Panc1 (cell line): ENCODE data around the gene SARS2. TPM values are rescaled to one million over a fixed set of nuclear protein-coding genes. Genes with fewer than 3 reads are reported as not detected.
"Not testable (repeated sequence)": the region's sequence is repeated elsewhere in the genome, so short reads cannot be mapped to it uniquely, and the experiment has no call there.

Experiments used
- ATAC-seq: fragments of 200-7000 bp; cut with Tn5 transposase; 2 replicates; pipeline ENCODE4 v1.9.1; 2020; ENCODE audit warnings: mild to moderate bottlenecking, moderate library complexity
- BruUV-seq: library from RNA; stranded (reverse); fragments of 400-500 nt; replicated peaks from 2 replicates; lab custom pipeline; 2021; lab: Mats Ljungman, UMichigan
- CTCF ChIA-PET: fragments of 300-600 bp; sonication (Branson Sonifier 250); formaldehyde crosslinking; loops from one replicate; lab custom pipeline; 2022; ENCODE audit warnings: antibody characterized with exemption; lab: Charles Lee
- POLR2A ChIA-PET: fragments of 300-600 bp; sonication (Branson Sonifier 250); formaldehyde crosslinking; loops from one replicate; lab custom pipeline; 2022; ENCODE audit warnings: antibody characterized with exemption; lab: Charles Lee
- DNase-seq: peaks from one replicate; pipeline ENCODE4 v3.0.0-alpha.2; 2010; ENCODE audit warnings: low read depth, low spot score
- H3K27ac ChIP-seq: 2 replicates; pipeline ENCODE4 v1.5.1; 2011; ENCODE audit warnings: mild to moderate bottlenecking, low read length, inconsistent platforms
- H3K27me3 ChIP-seq: fragments of 200-500 bp; sonication (Bioruptor generic); 2 replicates; pipeline ENCODE4 v1.6.0; 2014; ENCODE audit warnings: low read length, inconsistent platforms; ENCODE audit not compliant: control insufficient read depth, insufficient read depth
- H3K36me3 ChIP-seq: fragments of 200-500 bp; sonication (Bioruptor generic); 2 replicates; pipeline ENCODE4 v1.5.1; 2014; ENCODE audit warnings: inconsistent platforms, mild to moderate bottlenecking, low read length, moderate library complexity; ENCODE audit not compliant: control insufficient read depth, insufficient read depth
- H3K4me1 ChIP-seq: 2 replicates; pipeline ENCODE4 v1.5.1; 2011; ENCODE audit warnings: inconsistent platforms, mild to moderate bottlenecking, low read length, moderate library complexity; ENCODE audit not compliant: control insufficient read depth, insufficient read depth
- H3K4me3 ChIP-seq, 2 experiments: 2 replicates each; pipeline ENCODE4 v1.5.1; 2011 to 2012; ENCODE audit warnings: low read depth in 2 of 2, low read length in 2 of 2, mild to moderate bottlenecking in 2 of 2, inconsistent platforms in 1 of 2, moderate library complexity in 1 of 2
- H3K9me3 ChIP-seq: fragments of 200-500 bp; sonication (Bioruptor generic); 2 replicates; pipeline ENCODE4 v1.5.1; 2014; ENCODE audit warnings: low read depth, mild to moderate bottlenecking, inconsistent platforms, low read length, moderate library complexity; ENCODE audit not compliant: control insufficient read depth, insufficient read depth
- POLR2AphosphoS5 ChIP-seq: IDR thresholded peaks from 2 replicates; pipeline ENCODE4 v1.6.1; 2012; ENCODE audit warnings: mild to moderate bottlenecking, low read depth, low read length, moderate library complexity
- SIN3A ChIP-seq: IDR thresholded peaks from 2 replicates; pipeline ENCODE4 v1.6.1; 2012; ENCODE audit warnings: low read depth, mild to moderate bottlenecking, low read length, moderate library complexity, borderline replicate concordance; ENCODE audit not compliant: insufficient read depth
- TCF7L2 ChIP-seq: IDR thresholded peaks from 2 replicates; pipeline ENCODE4 v1.6.1; 2011; ENCODE audit warnings: mild to moderate bottlenecking, low read depth, low read length, inconsistent platforms
- in situ Hi-C: cut with HindIII; loops from 2 replicates; pipeline ENCODE4 v1.10.0; 2016; ENCODE audit warnings: low sequenced_read_pairs, low pct_unique_long_range_greater_than_20kb
- intact Hi-C: fragments of 100-400 bp; cut with micrococcal nuclease; formaldehyde crosslinking; loops from one replicate; pipeline ENCODE4 v1.10.0; 2022; ENCODE audit not compliant: unreplicated experiment
- total RNA-seq: library from RNA; stranded (reverse); gene quantifications from one replicate; pipeline ENCODE4 v1.2.1, GENCODE V29; 2021; ENCODE audit not compliant: unreplicated experiment
- TF ChIP-seq, protein P1 (sequence below): fragments of 450-650 bp; IDR thresholded peaks from 2 replicates; pipeline ENCODE4 v1.5.1; 2017; ENCODE audit warnings: mild to moderate bottlenecking
- TF ChIP-seq, protein P2 (sequence below), 2 experiments: IDR thresholded peaks; 2 replicates each; pipeline ENCODE4 v1.6.1; 2011 to 2012; ENCODE audit warnings: low read depth in 2 of 2, control low read depth in 1 of 2, low read length in 1 of 2, mild to moderate bottlenecking in 1 of 2, moderate library complexity in 1 of 2; ENCODE audit not compliant: insufficient read depth in 1 of 2

SARS2 gene
- total RNA-seq, 1 experiment from 2014 or later: 186 TPM

DNA sequence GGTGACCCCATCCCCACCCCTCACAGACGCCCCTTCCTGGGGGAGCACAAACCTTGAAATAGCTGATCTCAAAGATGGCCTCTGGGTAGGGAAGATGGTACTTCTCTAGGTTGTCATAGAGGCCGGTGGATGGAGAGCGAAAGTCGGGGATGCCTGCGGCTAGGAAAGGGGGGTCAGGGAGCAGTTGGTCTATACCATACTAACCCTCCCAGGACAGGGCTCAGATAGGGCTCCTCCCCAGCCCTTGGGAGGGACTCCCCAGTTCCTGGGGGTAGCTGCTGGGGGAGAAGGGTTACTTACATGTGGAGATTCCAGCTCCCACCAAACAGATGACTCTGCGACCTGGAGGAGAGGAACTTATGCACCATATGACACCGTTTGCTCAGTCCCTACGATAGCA, 40.8 kb downstream of the SARS2 start:
- H3K4me1 ChIP-seq: no peaks in the 10 kb centered on the region
- intact Hi-C loops: no loop called here
- CTCF ChIA-PET: interaction anchor here (0.5 kb wide), 1 partner anchor 356 kb away, joined by 5 read pairs; no protein-coding TSS in a partner anchor

DNA sequence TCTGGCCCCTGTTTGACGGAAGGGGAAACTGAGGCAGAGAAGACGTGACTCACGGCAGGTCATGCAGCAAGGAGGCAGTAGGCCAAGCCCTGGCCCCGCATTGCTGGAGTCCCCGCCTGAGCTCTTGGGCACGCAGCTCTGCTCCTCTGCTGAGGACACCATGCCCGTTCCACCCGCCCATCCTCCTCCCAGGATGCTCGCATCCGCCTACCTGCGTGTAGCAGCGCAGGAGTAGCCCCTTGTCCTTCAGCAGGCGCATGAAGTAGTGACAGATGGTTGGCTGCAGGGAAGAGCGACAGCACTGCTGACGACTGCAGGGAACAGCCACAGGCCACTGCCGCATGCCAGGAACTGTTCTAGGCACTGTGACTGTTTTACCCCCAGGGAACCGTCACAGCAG, 41.7 kb downstream of the SARS2 start:
- Histone ChIP-seq H3K27me3 (no peaks in the 10 kb centered on the region), H3K9me3 (no peaks in the 10 kb centered on the region), H3K4me3 (no peak overlapping the region), H3K4me1 (no peaks in the 10 kb centered on the region), H3K27ac (no peak overlapping the region), H3K36me3 (no peaks in the 10 kb centered on the region)
- BruUV-seq: no TSS peak
- TF ChIP-seq TCF7L2 (no peak), SIN3A (no peak), POLR2AphosphoS5 (no peak)
- TF ChIP-seq, protein P1, sequence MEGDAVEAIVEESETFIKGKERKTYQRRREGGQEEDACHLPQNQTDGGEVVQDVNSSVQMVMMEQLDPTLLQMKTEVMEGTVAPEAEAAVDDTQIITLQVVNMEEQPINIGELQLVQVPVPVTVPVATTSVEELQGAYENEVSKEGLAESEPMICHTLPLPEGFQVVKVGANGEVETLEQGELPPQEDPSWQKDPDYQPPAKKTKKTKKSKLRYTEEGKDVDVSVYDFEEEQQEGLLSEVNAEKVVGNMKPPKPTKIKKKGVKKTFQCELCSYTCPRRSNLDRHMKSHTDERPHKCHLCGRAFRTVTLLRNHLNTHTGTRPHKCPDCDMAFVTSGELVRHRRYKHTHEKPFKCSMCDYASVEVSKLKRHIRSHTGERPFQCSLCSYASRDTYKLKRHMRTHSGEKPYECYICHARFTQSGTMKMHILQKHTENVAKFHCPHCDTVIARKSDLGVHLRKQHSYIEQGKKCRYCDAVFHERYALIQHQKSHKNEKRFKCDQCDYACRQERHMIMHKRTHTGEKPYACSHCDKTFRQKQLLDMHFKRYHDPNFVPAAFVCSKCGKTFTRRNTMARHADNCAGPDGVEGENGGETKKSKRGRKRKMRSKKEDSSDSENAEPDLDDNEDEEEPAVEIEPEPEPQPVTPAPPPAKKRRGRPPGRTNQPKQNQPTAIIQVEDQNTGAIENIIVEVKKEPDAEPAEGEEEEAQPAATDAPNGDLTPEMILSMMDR: no peak
- TF ChIP-seq, protein P2, sequence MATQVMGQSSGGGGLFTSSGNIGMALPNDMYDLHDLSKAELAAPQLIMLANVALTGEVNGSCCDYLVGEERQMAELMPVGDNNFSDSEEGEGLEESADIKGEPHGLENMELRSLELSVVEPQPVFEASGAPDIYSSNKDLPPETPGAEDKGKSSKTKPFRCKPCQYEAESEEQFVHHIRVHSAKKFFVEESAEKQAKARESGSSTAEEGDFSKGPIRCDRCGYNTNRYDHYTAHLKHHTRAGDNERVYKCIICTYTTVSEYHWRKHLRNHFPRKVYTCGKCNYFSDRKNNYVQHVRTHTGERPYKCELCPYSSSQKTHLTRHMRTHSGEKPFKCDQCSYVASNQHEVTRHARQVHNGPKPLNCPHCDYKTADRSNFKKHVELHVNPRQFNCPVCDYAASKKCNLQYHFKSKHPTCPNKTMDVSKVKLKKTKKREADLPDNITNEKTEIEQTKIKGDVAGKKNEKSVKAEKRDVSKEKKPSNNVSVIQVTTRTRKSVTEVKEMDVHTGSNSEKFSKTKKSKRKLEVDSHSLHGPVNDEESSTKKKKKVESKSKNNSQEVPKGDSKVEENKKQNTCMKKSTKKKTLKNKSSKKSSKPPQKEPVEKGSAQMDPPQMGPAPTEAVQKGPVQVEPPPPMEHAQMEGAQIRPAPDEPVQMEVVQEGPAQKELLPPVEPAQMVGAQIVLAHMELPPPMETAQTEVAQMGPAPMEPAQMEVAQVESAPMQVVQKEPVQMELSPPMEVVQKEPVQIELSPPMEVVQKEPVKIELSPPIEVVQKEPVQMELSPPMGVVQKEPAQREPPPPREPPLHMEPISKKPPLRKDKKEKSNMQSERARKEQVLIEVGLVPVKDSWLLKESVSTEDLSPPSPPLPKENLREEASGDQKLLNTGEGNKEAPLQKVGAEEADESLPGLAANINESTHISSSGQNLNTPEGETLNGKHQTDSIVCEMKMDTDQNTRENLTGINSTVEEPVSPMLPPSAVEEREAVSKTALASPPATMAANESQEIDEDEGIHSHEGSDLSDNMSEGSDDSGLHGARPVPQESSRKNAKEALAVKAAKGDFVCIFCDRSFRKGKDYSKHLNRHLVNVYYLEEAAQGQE (IDR thresholded peaks at IDR 0.05; ENCODE audit: insufficient read depth in 1 of 2, low read depth in 2 of 2, low read length in 1 of 2): no peak
- intact Hi-C loops: no loop called here
- POLR2A ChIA-PET: interaction anchor here (1.1 kb wide), 1 partner anchor 10 kb away, joined by 4 read pairs; no protein-coding TSS in a partner anchor
- CTCF ChIA-PET: interaction anchor here (2.5 to 2.8 kb wide), 2 partner anchors 8 to 36 kb away, joined by 7 to 13 read pairs; no protein-coding TSS in a partner anchor
- ATAC-seq (no peak), DNase-seq (no peak)
- in situ Hi-C loops: no loop called here

More for the DNA sequence above, 40.8 kb downstream of the SARS2 start:
- Histone ChIP-seq H3K27me3 (no peaks in the 10 kb centered on the region), H3K27ac (no peak overlapping the region), H3K36me3 (no peaks in the 10 kb centered on the region), H3K4me3 (no peak overlapping the region), H3K9me3 (no peaks in the 10 kb centered on the region)
- POLR2A ChIA-PET: interaction anchor here (0.6 kb wide), 1 partner anchor 49 kb away, joined by 3 read pairs; no protein-coding TSS in a partner anchor
- DNase-seq (no peak), ATAC-seq (no peak)
- BruUV-seq: no TSS peak
- TF ChIP-seq, protein P1: no peak
- no peak for TF ChIP-seq TCF7L2
- TF ChIP-seq, protein P2 (IDR thresholded peaks at IDR 0.05; ENCODE audit: insufficient read depth in 1 of 2, low read depth in 2 of 2, low read length in 1 of 2): no peak
- no peak for TF ChIP-seq SIN3A
- TF ChIP-seq POLR2AphosphoS5: no peak
- in situ Hi-C loops: no loop called here

DNA sequence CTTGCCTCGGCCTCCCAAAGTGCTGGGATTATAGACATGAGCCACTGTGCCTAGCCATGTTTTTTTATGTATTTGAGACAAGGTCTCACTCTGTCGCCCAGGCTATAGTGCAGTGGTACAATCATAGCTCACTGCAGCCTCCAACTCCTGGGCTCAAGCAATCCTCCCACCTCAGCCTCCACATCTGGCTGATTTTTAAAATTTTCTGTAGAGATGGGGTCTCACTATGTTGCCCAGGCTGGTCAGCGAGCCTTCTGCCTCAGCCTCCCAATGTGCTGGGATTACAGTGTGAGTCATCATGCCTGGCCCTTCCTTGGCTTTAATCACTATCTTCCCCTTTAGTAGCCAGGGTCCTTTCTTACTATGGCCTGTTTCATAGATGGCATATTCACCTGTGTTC, 45.9 kb downstream of the SARS2 start:
- in situ Hi-C loops, H3K36me3 ChIP-seq, H3K27me3 ChIP-seq, H3K9me3 ChIP-seq, H3K4me3 ChIP-seq, DNase-seq, H3K27ac ChIP-seq, H3K4me1 ChIP-seq, ATAC-seq, BruUV-seq, intact Hi-C loops: not testable (repeated sequence)
- ChIA-PET CTCF (interaction anchor here (0.7 kb wide), 3 partner anchors 19 to 147 kb away, joined by 5 to 7 read pairs (median 5); no protein-coding TSS in a partner anchor), POLR2A (interaction anchor here (0.6 to 0.9 kb wide), 2 partner anchors 16 to 40 kb away, joined by 7 to 11 read pairs; no protein-coding TSS in a partner anchor)
